HepG2 (cell line): ENCODE results near the gene MXRA8. TPM values are rescaled to one million over a fixed set of nuclear protein-coding genes. Genes with fewer than 3 reads are reported as not detected.

ENCODE experiments used
- AGO1 ChIP-seq: fragments of 200-400 bp; formaldehyde crosslinking; IDR thresholded peaks from 2 replicates; pipeline ENCODE4 v1.6.1; 2017; ENCODE audit warnings: mild to moderate bottlenecking, low read depth, low read length, moderate library complexity; ENCODE audit not compliant: poor library complexity, severe bottlenecking
- AHDC1 ChIP-seq: sonication (generic); formaldehyde crosslinking; IDR thresholded peaks from 2 replicates; pipeline ENCODE4 v1.5.1; 2020; ENCODE audit warnings: mild to moderate bottlenecking, missing genetic modification reagents, borderline replicate concordance
- ARID5B ChIP-seq: IDR thresholded peaks from 2 replicates; pipeline ENCODE4 v1.4.0; 2020; ENCODE audit warnings: mild to moderate bottlenecking, missing genetic modification reagents
- FUBP1 ChIP-seq: sonication (generic); formaldehyde crosslinking; IDR thresholded peaks from 2 replicates; pipeline ENCODE4 v1.5.1; 2020; ENCODE audit warnings: missing genetic modification reagents, mild to moderate bottlenecking, borderline replicate concordance
- HES4 ChIP-seq: sonication (generic); formaldehyde crosslinking; IDR thresholded peaks from 2 replicates; pipeline ENCODE4 v1.9.0; 2021; ENCODE audit warnings: mild to moderate bottlenecking, missing genetic modification reagents, borderline replicate concordance
- HNRNPL ChIP-seq: fragments of 200-400 bp; formaldehyde crosslinking; IDR thresholded peaks from 2 replicates; pipeline ENCODE4 v1.6.1; 2017; ENCODE audit warnings: mild to moderate bottlenecking, low read depth, low read length
- KMT2B ChIP-seq: IDR thresholded peaks from 2 replicates; pipeline ENCODE4 v1.6.1; 2016; ENCODE audit warnings: missing genetic modification reagents, missing compliant biosample characterization
- MATR3 ChIP-seq: sonication (generic); formaldehyde crosslinking; IDR thresholded peaks from 2 replicates; pipeline ENCODE4 v1.4.0; 2020; ENCODE audit warnings: missing genetic modification reagents
- PPARG ChIP-seq: conservative IDR thresholded peaks from 2 replicates; pipeline ENCODE4 v1.6.1; 2016; ENCODE audit warnings: missing biosample characterization, missing genetic modification reagents
- SRSF1 ChIP-seq: fragments of 200-400 bp; formaldehyde crosslinking; optimal IDR thresholded peaks from 2 replicates; pipeline ENCODE3; 2017; ENCODE audit warnings: mild to moderate bottlenecking, low read depth, low read length, moderate library complexity
- ZNF121 ChIP-seq: sonication (generic); formaldehyde crosslinking; IDR thresholded peaks from 2 replicates; pipeline ENCODE4 v1.5.0; 2020; ENCODE audit warnings: mild to moderate bottlenecking, missing genetic modification reagents
- ZNF235 ChIP-seq: sonication (generic); formaldehyde crosslinking; IDR thresholded peaks from 2 replicates; pipeline ENCODE4 v1.8.1; 2023; ENCODE audit warnings: mild to moderate bottlenecking, missing genetic modification reagents, borderline replicate concordance
- ZNF451 ChIP-seq: sonication (generic); formaldehyde crosslinking; IDR thresholded peaks from 2 replicates; pipeline ENCODE4 v1.5.0; 2020; ENCODE audit warnings: mild to moderate bottlenecking, missing genetic modification reagents
- ZNF484 ChIP-seq: sonication (generic); formaldehyde crosslinking; IDR thresholded peaks from 2 replicates; pipeline ENCODE4 v1.5.1; 2020; ENCODE audit warnings: mild to moderate bottlenecking, low read depth, missing genetic modification reagents, borderline replicate concordance
- ZNF577 ChIP-seq: sonication (generic); formaldehyde crosslinking; IDR thresholded peaks from 2 replicates; pipeline ENCODE4 v1.4.0; 2020; ENCODE audit warnings: mild to moderate bottlenecking, low read depth, missing genetic modification reagents, borderline replicate concordance
- polyA plus RNA-seq, 8 experiments: library from polyadenylated mRNA; depleted of rRNA in 3 of 8; stranded (reverse) in 7 of 8; unstranded in 1 of 8; fragments of >200 nt; fragmentation: Illumina TruSeq in 4 of 8; extraction: Trizol in 4 of 8; gene quantifications; 2 replicates each; pipeline versions ENCODE4 v1.2.1 to v1.2.3, GENCODE V29; 2011 to 2016; ENCODE audit warnings: low read depth in 4 of 8, missing spikeins in 1 of 8, mixed read lengths in 1 of 8; ENCODE audit not compliant: insufficient read depth in 1 of 8
- total RNA-seq, 5 experiments: library from RNA; depleted of rRNA; stranded (reverse); fragments of >200 nt; fragmentation: Illumina TruSeq; extraction: Trizol; gene quantifications; 2 replicates each; pipeline ENCODE4 v1.2.3, GENCODE V29; 2016; ENCODE audit warnings: low read depth in 1 of 5

Gene MXRA8
- total and polyA plus RNA-seq, 2 of the 13 experiments (the other 11 are each of a cell fraction or from before 2014, with no cell fraction given): 19.8 to 44.8 TPM

- no peak; the same call in 1 of the 2 replicates for TF ChIP-seq AHDC1 (CRISPR knock-in tag)
- TF ChIP-seq ZNF235: no peak
- TF ChIP-seq ZNF451 (CRISPR knock-in tag): peak; percentile 86
- no peak for TF ChIP-seq HNRNPL
- TF ChIP-seq KMT2B (CRISPR knock-in tag): peak; percentile 79
- no peak for TF ChIP-seq PPARG (CRISPR knock-in tag)
- no peak for TF ChIP-seq ZNF484
- no peak; the same call in 1 of the 2 replicates for TF ChIP-seq HES4
- no peak for TF ChIP-seq ZNF121
- no peak for TF ChIP-seq ARID5B (CRISPR knock-in tag)
- 0 out of 2 replicates have a peak, but pooled peaks have one; percentile 7 for TF ChIP-seq FUBP1 (CRISPR knock-in tag)
- TF ChIP-seq ZNF577 (CRISPR knock-in tag): no peak
- peak; percentile 70 for TF ChIP-seq SRSF1
- TF ChIP-seq MATR3 (CRISPR knock-in tag): no peak
- peak; percentile 59 for TF ChIP-seq AGO1
These were observed 41.0 kb upstream of the MXRA8 start, which contains the start of gene CCNL2 (continued) for GRCh38 chr1:1399187-1399871.
